ENCODE data around the gene RNASE7.
A peak's percentile ranks its signal among the peaks of the same experiment; 100 is the strongest.

RNASE7 gene

GRCh38 chr14:21058903-21059302 is 16.7 kb downstream of the RNASE7 start:
- no peak overlapping the region for H3K27ac ChIP-seq (ENCODE audit: extremely low read depth, low read depth, low read length)
- POLR2A ChIA-PET: no interaction called here
- no peak overlapping the region for H3K4me3 ChIP-seq (ENCODE audit: low read depth, low read length)
- TF ChIP-seq ZNF580 (tag by site-specific recombination; IDR thresholded peaks at IDR 0.05) (no peak), ZSCAN4 (tag by site-specific recombination; IDR thresholded peaks at IDR 0.05) (no peak), ZBTB11 (tag by site-specific recombination; conservative IDR thresholded peaks at IDR 0.05; ENCODE audit: low read depth) (no peak), BCL6B (tag by site-specific recombination; IDR thresholded peaks at IDR 0.05) (no peak), ZBTB20 (tag by site-specific recombination; IDR thresholded peaks at IDR 0.05) (no peak), ZBTB6 (tag by site-specific recombination; IDR thresholded peaks at IDR 0.05) (no peak), ZNF677 (tag by site-specific recombination; IDR thresholded peaks at IDR 0.05) (no peak), KLF7 (tag by site-specific recombination; IDR thresholded peaks at IDR 0.05; ENCODE audit: borderline replicate concordance) (no peak), ZNF248 (tag by site-specific recombination; IDR thresholded peaks at IDR 0.05) (no peak), ZNF548 (tag by site-specific recombination; IDR thresholded peaks at IDR 0.05) (no peak)
- no peaks in the 10 kb centered on the region for H3K36me3 ChIP-seq (ENCODE audit: control insufficient read depth in 2 of 2, insufficient read depth in 1 of 2, low read length in 2 of 2)
- H3K9me3 ChIP-seq (ENCODE audit: control insufficient read depth, insufficient read depth, low read depth, low read length): no peaks in the 10 kb centered on the region
- no peaks in the 10 kb centered on the region; the same call in 1 of the 2 replicates for H3K4me1 ChIP-seq (ENCODE audit: control insufficient read depth, insufficient read depth, low read length)
- CTCF ChIA-PET: interaction anchor here (0.8 to 1.8 kb wide), 6 partner anchors 18 to 201 kb away, joined by 3 to 7 read pairs (median 5); no protein-coding TSS in a partner anchor

GRCh38 chr14:21059842-21060613 is 17.9 kb downstream of the RNASE7 start:
- H3K4me3 ChIP-seq (ENCODE audit: low read depth, low read length): no peak overlapping the region
- H3K36me3 ChIP-seq (ENCODE audit: control insufficient read depth in 2 of 2, insufficient read depth in 1 of 2, low read length in 2 of 2): no peaks in the 10 kb centered on the region
- CTCF ChIA-PET: interaction anchor here (1.0 to 4.3 kb wide), 3 partner anchors 20 to 89 kb away, joined by 6 to 25 read pairs (median 6); no protein-coding TSS in a partner anchor
- H3K4me1 ChIP-seq (ENCODE audit: control insufficient read depth, insufficient read depth, low read length): no peaks in the 10 kb centered on the region; the same call in 1 of the 2 replicates
- H3K9me3 ChIP-seq (ENCODE audit: control insufficient read depth, insufficient read depth, low read depth, low read length): no peaks in the 10 kb centered on the region
- POLR2A ChIA-PET: no interaction called here
- no peak overlapping the region for H3K27ac ChIP-seq (ENCODE audit: extremely low read depth, low read depth, low read length)
- peak; percentile 66 for TF ChIP-seq ZFHX2 (tag by site-specific recombination; conservative IDR thresholded peaks at IDR 0.05)
- no peak for TF ChIP-seq ZNF426 (tag by site-specific recombination; IDR thresholded peaks at IDR 0.05)
- no peak for TF ChIP-seq ZNF585B (tag by site-specific recombination; IDR thresholded peaks at IDR 0.05)
- TF ChIP-seq ZNF549 (tag by site-specific recombination; IDR thresholded peaks at IDR 0.05): no peak
- no peak for TF ChIP-seq ZNF791 (tag by site-specific recombination; IDR thresholded peaks at IDR 0.05)
- TF ChIP-seq ZBTB8A (tag by site-specific recombination; IDR thresholded peaks at IDR 0.05): no peak
- no peak for TF ChIP-seq ZNF776 (tag by site-specific recombination; IDR thresholded peaks at IDR 0.05; ENCODE audit: borderline replicate concordance)
- no peak for TF ChIP-seq ZXDB (tag by site-specific recombination; IDR thresholded peaks at IDR 0.05)
- no peak for TF ChIP-seq ZBTB21 (tag by site-specific recombination; IDR thresholded peaks at IDR 0.05)
- TF ChIP-seq ZNF148 (tag by site-specific recombination; IDR thresholded peaks at IDR 0.05; ENCODE audit: borderline replicate concordance): no peak
- peak; percentile 60; the same call in 1 of the 2 replicates for TF ChIP-seq EGR2 (tag by site-specific recombination; IDR thresholded peaks at IDR 0.05; ENCODE audit: low read depth)

All from HEK293 (cell line).